ENCODE results near the gene ASPHD1.
"Not testable (repeated sequence)": the region's sequence is repeated elsewhere in the genome, so short reads cannot be mapped to it uniquely, and the experiment has no call there.

- TF ChIP-seq CTCF, POLR2AphosphoS5 (IDR thresholded peaks at IDR 0.05): not testable (repeated sequence)
Measured at GRCh38 chr16:29909851-29910250, 9.6 kb downstream of the ASPHD1 start.

Measured in suprapubic skin (tissue), 3 donors.